Peyer's patch (tissue), 4 donors: ENCODE results near the gene RHOXF1. TPM values are rescaled to one million over a fixed set of nuclear protein-coding genes. Genes with fewer than 3 reads are reported as not detected.
"Not testable (repeated sequence)": the region's sequence is repeated elsewhere in the genome, so short reads cannot be mapped to it uniquely, and the experiment has no call there.

Experiments
- DNase-seq, 3 donors: peaks; one replicate each; pipeline ENCODE4 v3.0.0-alpha.2; 2017 to 2019
- H3K27ac ChIP-seq, 4 donors: fragments of 200-600 bp; sonication (generic); one replicate each; pipeline ENCODE4 v1.5.1; 2016 to 2019
- H3K27me3 ChIP-seq, 2 donors: fragments of 200-600 bp; sonication (generic); one replicate each; pipeline ENCODE4 v1.5.1; 2019
- H3K36me3 ChIP-seq, 3 donors: fragments of 200-600 bp; sonication (generic); one replicate each; pipeline ENCODE4 v1.5.1; 2016 to 2019
- H3K4me1 ChIP-seq, 4 donors: fragments of 200-600 bp; sonication (generic); one replicate each; pipeline ENCODE4 v1.5.1; 2016 to 2019
- H3K4me3 ChIP-seq, 4 donors: fragments of 200-600 bp; sonication (generic); 1 replicate in 3 of 4; 2 replicates in 1 of 4; pipeline ENCODE4 v1.5.1; 2016 to 2019; ENCODE audit warnings: mild to moderate bottlenecking in 1 of 4
- H3K9me3 ChIP-seq, 4 donors: fragments of 200-600 bp; sonication (generic); one replicate each; pipeline ENCODE4 v1.5.1; 2016 to 2019; ENCODE audit warnings: mild to moderate bottlenecking in 1 of 4
- CTCF ChIP-seq, 6 experiments: fragments of 450-650 bp in 4 of 6; fragments of 200-600 bp in 2 of 6; sonication (generic) in 1 of 6; IDR thresholded peaks; one replicate each; pipeline ENCODE4 v1.5.1; 2017 to 2019; ENCODE audit warnings: antibody characterized with exemption in 6 of 6, mild to moderate bottlenecking in 3 of 6, moderate library complexity in 1 of 6
- POLR2A ChIP-seq, 2 donors: fragments of 450-650 bp; IDR thresholded peaks; one replicate each; pipeline ENCODE4 v1.5.1; 2017; ENCODE audit warnings: antibody characterized with exemption in 2 of 2, mild to moderate bottlenecking in 2 of 2, moderate library complexity in 2 of 2
- total RNA-seq, 4 donors: library from RNA; depleted of rRNA; stranded (reverse); fragments of >200 nt; gene quantifications; one replicate each; pipeline ENCODE4 v1.1.0, GENCODE V29; 2016

The RHOXF1 gene
- total RNA-seq, 4 donors from 2014 or later: 2.9 to 7.2 TPM; not detected in 2

DNA sequence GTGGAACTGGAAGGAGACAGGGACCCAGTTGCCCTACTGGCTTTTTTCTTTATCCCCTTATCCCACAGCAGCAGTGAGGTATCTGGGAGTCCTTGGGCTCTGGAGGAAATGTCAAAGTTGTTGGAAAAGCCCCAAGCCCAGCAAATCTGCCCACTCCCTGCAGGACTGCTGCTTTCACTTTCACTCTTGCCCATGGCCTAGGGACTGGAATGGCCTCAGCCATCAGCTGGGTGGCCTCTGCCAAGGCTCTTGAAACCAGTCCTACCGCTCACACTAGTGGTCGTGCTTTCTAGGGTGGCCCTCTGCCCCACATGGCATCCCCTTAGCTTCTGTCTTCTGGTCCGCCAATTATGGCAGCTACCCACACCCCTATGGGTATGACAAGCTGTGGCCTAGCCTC lies 9.7 kb upstream of the RHOXF1 start:
- H3K4me3 ChIP-seq: no peak overlapping the region
- no peak overlapping the region for H3K27ac ChIP-seq
- H3K36me3 ChIP-seq: no peaks in the 10 kb centered on the region
- H3K9me3 ChIP-seq: no peaks in the 10 kb centered on the region
- no peak for DNase-seq
- TF ChIP-seq CTCF (IDR thresholded peaks at IDR 0.05) (no peak), POLR2A (IDR thresholded peaks at IDR 0.05) (no peak)
- H3K27me3 ChIP-seq: no peaks in the 10 kb centered on the region
- no peaks in the 10 kb centered on the region for H3K4me1 ChIP-seq

DNA sequence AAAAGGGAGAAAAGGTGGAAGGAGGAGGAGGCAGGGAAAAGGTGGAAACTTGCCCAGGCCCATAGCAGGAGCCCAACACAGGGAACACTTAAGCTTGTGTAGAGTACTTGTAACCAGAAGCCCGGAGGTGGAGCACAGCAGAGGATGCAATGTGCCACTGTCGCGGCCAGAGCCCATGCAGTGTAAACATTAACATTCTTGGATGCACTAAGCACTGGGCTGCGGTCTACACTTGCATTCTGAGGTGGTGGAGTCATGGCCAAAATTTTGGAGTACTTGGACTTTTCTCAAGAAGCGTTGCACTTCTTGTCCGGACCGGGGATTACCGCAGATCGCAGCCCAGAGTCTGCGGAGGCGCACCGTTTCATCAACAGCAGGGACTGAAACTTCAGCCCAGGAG lies 4.5 kb upstream of the RHOXF1 start:
- no peaks in the 10 kb centered on the region for H3K36me3 ChIP-seq
- H3K27ac ChIP-seq: no peak overlapping the region
- H3K27me3 ChIP-seq: no peaks in the 10 kb centered on the region
- TF ChIP-seq POLR2A (IDR thresholded peaks at IDR 0.05) (no peak), CTCF (IDR thresholded peaks at IDR 0.05) (no peak)
- H3K4me3 ChIP-seq: no peak overlapping the region
- no peaks in the 10 kb centered on the region for H3K9me3 ChIP-seq
- no peak for DNase-seq
- H3K4me1 ChIP-seq: no peaks in the 10 kb centered on the region

GRCh38 chrX:120111611-120112010 lies 4.1 kb downstream of the RHOXF1 start:
- Histone ChIP-seq H3K9me3 (no peaks in the 10 kb centered on the region), H3K4me1 (no peaks in the 10 kb centered on the region), H3K4me3 (no peak overlapping the region), H3K27me3 (no peaks in the 10 kb centered on the region), H3K27ac (no peak overlapping the region), H3K36me3 (no peaks in the 10 kb centered on the region)
- no peak for DNase-seq
- TF ChIP-seq CTCF (IDR thresholded peaks at IDR 0.05) (no peak), POLR2A (IDR thresholded peaks at IDR 0.05) (no peak)

GRCh38 chrX:120109378-120109777 lies 6.3 kb downstream of the RHOXF1 start:
- H3K4me3 ChIP-seq: no peak overlapping the region
- H3K9me3 ChIP-seq: no peaks in the 10 kb centered on the region
- H3K4me1 ChIP-seq: no peaks in the 10 kb centered on the region
- TF ChIP-seq POLR2A (IDR thresholded peaks at IDR 0.05) (no peak), CTCF (IDR thresholded peaks at IDR 0.05) (no peak)
- H3K36me3 ChIP-seq: no peaks in the 10 kb centered on the region
- no peaks in the 10 kb centered on the region for H3K27me3 ChIP-seq
- no peak for DNase-seq
- no peak overlapping the region for H3K27ac ChIP-seq

- H3K9me3 ChIP-seq, H3K27me3 ChIP-seq, DNase-seq, H3K27ac ChIP-seq, H3K36me3 ChIP-seq, H3K4me3 ChIP-seq, H3K4me1 ChIP-seq: not testable (repeated sequence)
These were observed 11.0 kb downstream of the RHOXF1 start for GRCh38 chrX:120104707-120105106.

GRCh38 chrX:120101057-120101456 lies 14.7 kb downstream of the RHOXF1 start:
- not testable (repeated sequence) for H3K27me3 ChIP-seq, DNase-seq, H3K9me3 ChIP-seq, H3K4me1 ChIP-seq, H3K4me3 ChIP-seq, H3K27ac ChIP-seq, H3K36me3 ChIP-seq

DNA sequence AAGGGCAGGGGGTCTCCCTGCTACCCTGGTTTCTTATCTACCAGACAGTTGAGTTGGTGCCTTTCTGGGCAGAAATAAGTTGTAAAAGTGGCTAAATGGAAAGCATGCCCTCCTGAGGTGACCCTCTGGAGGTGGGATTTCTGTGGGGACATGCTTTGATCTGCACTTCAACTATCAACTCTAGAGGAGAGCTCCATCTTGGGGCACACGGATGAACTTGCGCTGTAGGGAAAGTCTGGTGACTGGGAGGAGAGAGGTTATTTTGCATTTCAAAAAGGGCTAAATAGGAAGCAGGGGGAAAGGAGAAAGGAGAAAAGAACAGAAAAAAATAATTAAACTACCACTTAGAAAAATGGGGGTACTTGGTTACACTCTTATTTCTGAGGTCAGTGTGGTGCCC lies 25.5 kb downstream of the RHOXF1 start:
- no peaks in the 10 kb centered on the region for H3K4me1 ChIP-seq
- H3K4me3 ChIP-seq: no peak overlapping the region
- H3K36me3 ChIP-seq: no peaks in the 10 kb centered on the region
- H3K27ac ChIP-seq: no peak overlapping the region
- DNase-seq: no peak
- H3K9me3 ChIP-seq: no peaks in the 10 kb centered on the region
- TF ChIP-seq POLR2A (IDR thresholded peaks at IDR 0.05) (no peak), CTCF (IDR thresholded peaks at IDR 0.05) (no peak)
- no peaks in the 10 kb centered on the region for H3K27me3 ChIP-seq
